ENCODE measurements around the gene CNGB1.

GRCh38 chr16:57960310-57960709 lies 10.6 kb downstream of the CNGB1 start:
- TF ChIP-seq POLR2AphosphoS5 (IDR thresholded peaks at IDR 0.05) (no peak), EP300 (IDR thresholded peaks at IDR 0.05; ENCODE audit: low read depth) (no peak), CTCF (IDR thresholded peaks at IDR 0.05) (no peak)
